KOPT-K1 (cell line): ENCODE measurements around the gene HAUS7.

ENCODE experiments used
- H3K27ac ChIP-seq: fragments of 200-600 bp; sonication (generic); 2 replicates; pipeline ENCODE4 v1.5.1; 2016; ENCODE audit warnings: antibody characterized with exemption, mild to moderate bottlenecking, low read depth, low read length; ENCODE audit not compliant: poor library complexity, severe bottlenecking
- H3K36me3 ChIP-seq: fragments of 200-600 bp; sonication (generic); 2 replicates; pipeline ENCODE4 v1.5.1; 2017; ENCODE audit warnings: antibody characterized with exemption, mild to moderate bottlenecking, low read length, moderate library complexity; ENCODE audit not compliant: insufficient read depth
- H3K9me3 ChIP-seq: fragments of 200-600 bp; sonication (generic); 2 replicates; pipeline ENCODE4 v1.5.1; 2017; ENCODE audit warnings: antibody characterized with exemption, low read length, mild to moderate bottlenecking; ENCODE audit not compliant: insufficient read depth, poor library complexity, severe bottlenecking

HAUS7 gene

DNA sequence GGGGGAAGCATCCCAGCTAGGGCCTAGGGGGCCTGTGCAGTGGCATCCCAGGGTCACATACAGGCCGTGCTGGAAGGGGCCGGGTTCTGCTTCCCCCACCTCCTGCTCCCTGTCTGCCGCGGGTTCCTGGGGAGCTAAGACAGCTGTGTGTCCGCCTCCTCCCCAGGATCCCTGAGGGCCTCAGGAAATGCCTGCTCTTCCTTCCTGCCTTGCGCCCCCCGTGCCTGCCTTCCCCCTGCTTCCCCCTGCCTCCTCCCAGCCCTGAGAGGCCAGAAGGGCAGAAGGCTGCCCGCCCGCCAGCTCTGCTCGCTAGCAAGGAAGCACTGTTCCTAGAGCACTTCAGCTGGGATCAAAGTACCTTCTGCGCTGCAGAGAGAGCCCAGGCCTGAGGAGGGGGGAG lies 21.5 kb upstream of the HAUS7 start:
- Histone ChIP-seq H3K27ac (no peak overlapping the region), H3K9me3 (no peaks in the 10 kb centered on the region), H3K36me3 (no peaks in the 10 kb centered on the region)

DNA sequence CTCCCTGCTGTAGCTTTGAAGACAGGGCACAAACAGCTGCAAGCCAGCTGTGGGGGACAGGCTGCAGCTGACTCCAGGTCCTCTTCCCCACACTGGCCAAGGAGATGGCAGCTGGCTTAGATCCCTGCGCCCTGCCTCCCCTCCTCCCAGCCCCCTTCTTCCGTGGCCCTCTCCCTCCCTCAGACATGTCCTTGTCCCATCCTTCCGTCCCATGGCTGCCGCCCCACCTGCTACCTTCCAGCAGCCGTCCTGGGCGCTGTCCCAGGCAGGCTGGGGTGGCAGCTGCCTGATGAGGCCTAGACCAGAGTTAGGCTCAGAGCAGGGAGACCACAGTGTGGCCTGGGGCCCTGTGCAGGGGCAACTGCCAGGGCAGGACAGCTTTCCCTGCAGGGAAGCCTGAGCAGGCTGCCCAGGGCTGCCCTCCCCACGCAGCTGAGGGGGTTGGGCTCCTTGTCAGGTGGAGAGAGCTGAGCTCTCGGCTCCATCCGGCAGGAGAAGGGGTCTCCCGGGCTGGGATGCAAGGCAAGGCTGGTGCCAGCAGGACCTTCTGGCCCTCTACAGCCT lies 21.1 kb upstream of the HAUS7 start:
- Histone ChIP-seq H3K9me3 (no peaks in the 10 kb centered on the region), H3K36me3 (no peaks in the 10 kb centered on the region), H3K27ac (no peak overlapping the region)

DNA sequence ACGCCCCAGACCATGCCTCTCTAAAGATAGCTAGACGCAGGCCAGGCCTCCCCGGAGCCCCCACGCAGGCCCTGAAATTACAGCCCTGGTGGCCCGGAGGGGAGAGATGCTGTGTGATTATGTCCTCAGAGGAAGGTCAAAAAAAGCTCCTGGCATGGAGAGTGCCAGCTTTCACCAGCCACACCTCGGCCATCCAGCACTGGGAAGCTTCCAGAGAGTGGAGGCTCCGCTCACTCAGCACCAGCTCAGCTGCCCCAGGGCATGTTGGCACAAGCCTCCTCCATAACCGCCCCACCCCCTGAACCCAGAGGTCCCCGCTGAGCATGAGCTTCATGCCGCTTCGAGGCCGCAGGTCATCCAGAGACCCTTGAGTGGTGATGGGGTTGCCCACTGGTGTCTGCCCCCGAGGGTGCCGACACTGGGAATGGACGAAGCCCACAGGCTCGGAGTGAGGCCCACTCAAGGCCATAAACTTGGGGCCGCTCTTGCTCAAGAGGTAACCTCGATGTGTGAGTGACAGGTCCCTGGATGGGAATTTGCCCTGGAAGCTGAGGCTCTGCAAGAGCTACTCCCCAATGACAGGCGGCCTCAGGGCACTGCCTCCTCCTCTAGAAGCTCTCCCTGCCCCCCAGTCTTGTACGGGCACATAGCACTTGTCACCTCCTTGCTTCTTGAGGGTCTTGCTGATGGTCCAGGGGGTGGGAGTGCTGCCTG lies 20.0 kb upstream of the HAUS7 start:
- no peaks in the 10 kb centered on the region for H3K36me3 ChIP-seq
- no peak overlapping the region for H3K27ac ChIP-seq
- no peaks in the 10 kb centered on the region for H3K9me3 ChIP-seq

DNA sequence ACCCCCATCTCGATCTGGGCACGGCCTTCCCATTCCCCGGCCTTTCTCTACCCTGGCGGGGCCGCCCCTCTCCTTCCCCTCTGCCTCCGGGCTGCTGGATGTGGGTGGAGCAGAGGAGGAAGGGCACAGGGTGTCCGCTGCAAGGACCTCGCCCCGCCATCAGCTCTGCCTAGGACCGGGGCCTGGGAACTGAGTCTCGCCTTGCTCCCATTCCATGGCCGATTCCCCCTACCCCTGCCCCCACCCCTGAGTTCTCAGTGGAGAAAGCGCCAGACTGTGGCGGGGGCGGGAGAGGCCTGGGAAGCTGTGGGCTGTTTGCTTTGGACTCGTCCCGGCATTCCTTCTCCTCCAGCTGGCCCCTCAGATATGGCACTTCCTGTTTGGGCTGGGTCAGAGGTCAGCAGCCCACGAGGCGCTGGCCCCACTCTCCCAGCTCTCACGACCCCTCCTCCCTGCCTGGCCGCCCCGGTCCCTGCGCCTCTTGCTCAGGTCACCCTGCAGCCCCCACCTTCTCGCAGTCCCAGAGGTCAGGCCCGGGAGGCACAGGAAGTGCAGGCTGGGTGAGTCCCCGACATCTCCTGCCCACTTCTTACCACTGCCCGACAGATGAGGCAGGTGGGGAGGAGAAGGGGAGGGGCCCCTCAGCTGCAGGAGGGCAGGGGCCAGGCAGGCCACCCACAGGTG lies 18.0 kb upstream of the HAUS7 start:
- H3K9me3 ChIP-seq = no peaks in the 10 kb centered on the region
- no peaks in the 10 kb centered on the region for H3K36me3 ChIP-seq
- H3K27ac ChIP-seq = no peak overlapping the region

DNA sequence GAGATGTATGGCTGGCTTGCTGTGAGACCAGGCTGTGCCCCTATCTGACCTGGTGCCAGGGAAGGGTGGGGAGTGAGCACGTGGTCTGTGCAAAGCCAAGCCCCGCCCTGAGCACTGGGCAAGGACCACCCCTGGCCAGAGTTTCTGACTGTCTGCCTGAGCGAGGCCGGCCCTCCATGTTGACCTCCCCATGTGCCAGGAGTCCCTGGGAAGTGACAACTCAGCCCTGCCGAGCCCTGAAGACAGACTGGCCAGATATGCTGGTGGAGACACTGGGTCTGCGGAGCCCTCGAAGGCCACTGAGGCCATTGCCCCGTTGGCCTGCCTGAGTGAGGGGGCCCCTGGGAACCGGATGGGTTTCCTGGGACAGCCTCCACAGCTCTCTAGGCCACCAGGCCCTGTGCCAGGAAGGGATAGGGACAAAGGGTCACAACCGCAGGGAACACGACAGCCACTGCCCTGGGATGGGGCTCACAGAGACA lies 17.3 kb upstream of the HAUS7 start:
- Histone ChIP-seq H3K36me3 (no peaks in the 10 kb centered on the region), H3K27ac (no peak overlapping the region), H3K9me3 (no peaks in the 10 kb centered on the region)

DNA sequence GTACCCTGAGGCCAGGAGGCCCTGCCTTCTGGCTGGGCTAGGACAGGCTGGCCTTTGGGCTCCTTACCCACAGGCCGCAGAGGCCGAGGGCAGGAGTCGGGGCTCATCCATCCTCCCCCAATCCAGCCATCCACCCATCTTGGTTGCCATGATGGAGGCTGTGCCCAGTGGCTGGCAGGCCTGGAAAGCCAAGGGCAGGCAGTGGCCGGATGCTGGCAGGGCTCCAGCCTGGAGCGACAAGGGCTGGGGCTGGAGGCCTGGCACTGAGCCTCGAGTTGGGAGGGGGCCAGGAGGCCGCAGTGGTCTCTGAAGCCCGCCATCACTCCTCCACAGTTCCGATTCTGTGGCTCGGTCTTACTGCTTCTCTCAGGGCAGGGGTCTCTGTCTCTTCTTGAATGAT lies 15.8 kb upstream of the HAUS7 start:
- Histone ChIP-seq H3K9me3 (no peaks in the 10 kb centered on the region), H3K36me3 (no peaks in the 10 kb centered on the region), H3K27ac (no peak overlapping the region)

DNA sequence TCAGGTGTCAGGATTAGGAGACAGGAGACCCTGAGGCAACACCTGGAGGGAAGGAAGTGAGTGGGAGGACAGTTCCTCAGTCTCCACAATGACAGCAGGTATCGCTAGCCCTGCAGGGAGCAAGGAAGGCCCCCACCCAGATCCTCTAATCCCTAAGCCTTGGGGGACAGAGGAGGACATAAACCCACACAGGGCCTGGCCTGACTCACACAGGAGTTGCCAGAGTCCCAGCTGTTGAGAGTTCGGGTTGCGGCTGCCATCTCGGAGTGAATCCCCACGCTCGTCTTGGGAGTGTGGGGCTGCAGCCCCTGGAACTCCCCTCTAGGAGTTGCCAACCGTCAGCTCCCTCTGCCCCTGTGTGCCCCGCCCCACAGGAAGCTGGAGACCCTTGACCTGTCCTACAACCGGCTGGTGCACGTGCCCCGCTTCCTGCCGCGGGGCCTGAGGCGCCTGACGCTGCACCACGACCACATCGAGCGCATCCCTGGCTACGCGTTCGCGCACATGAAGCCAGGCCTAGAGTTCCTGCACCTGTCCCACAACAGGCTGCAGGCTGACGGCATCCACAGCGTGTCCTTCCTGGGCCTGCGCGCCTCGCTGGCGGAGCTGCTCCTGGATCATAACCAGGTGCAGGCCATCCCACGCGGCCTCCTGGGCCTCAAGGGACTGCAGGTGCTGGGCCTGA lies 15.2 kb upstream of the HAUS7 start:
- Histone ChIP-seq H3K36me3 (no peaks in the 10 kb centered on the region), H3K9me3 (no peaks in the 10 kb centered on the region), H3K27ac (no peak overlapping the region)

DNA sequence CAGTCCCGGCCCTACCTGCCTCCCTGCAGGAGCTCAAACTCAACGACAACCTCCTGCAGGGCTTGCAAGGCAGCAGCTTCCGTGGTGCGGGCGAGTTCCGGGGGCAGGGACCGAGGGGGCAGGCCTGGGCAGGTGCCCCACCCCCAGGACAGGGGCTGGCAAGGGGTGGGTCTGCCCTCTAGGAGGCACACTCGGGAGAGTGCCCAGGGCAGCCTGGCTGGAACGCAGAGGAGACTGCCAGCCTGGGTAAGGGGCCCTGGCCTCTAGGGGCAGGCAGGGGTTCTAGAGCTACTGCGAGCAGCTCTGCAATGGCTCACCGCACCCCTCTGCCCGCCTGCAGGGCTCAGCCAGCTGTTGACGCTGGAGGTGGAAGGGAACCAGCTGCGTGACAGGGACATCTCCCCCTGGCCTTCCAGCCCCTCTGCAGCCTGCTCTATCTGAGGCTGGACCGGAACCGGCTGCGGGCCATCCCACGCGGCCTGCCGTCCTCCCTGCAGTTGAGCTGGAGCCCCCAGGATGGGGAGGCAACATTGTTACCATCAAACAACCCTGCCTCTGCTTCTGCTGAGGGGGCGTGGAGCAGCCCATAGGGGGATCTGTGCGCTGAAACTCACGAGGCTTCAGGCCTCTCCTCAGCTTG lies 12.1 kb upstream of the HAUS7 start:
- H3K27ac ChIP-seq = no peak overlapping the region
- H3K36me3 ChIP-seq = no peaks in the 10 kb centered on the region
- H3K9me3 ChIP-seq = no peaks in the 10 kb centered on the region

DNA sequence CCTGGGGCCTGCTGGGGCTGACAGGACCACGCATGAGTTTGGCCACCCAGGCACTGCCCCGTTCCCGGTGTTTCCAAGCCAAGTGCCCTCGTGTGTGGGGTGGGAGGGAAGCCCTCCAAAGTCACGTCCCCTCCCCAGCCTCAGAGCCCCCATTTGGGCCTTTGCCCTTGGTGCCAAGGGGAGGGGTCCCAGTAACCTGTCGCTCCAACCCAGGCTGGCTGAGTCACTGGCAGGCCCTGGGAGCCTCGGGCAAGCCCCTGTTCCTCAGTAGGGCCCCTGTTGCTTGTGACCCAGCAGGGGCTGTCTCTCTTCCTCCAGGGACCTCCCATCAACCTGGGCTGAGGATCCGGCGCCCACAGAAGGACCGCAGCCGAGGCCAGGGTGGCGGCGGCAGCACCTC lies 10.7 kb upstream of the HAUS7 start:
- H3K27ac ChIP-seq = no peak overlapping the region
- no peaks in the 10 kb centered on the region for H3K9me3 ChIP-seq
- no peaks in the 10 kb centered on the region for H3K36me3 ChIP-seq

DNA sequence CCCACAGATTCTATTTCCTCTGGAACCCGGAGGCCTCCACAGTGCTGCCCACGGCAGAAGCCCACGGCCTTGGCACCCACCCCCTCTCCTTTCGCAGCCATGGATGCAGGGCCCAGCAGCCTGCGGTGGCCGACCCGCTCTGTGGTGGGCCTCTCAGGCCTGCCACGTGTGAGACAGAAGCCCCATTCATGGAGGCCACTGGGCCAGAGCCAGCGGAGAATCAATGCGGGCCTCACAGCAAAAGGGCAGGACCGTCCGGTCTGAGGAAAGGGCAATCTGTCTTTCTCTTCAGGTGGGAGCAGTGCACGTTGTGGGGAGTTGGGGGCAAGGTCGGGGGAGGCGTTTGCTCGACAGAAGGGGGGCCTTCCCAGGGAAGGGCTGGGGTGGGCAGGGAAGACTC lies 8.4 kb upstream of the HAUS7 start:
- Histone ChIP-seq H3K9me3 (no peaks in the 10 kb centered on the region), H3K27ac (no peak overlapping the region), H3K36me3 (no peaks in the 10 kb centered on the region)

DNA sequence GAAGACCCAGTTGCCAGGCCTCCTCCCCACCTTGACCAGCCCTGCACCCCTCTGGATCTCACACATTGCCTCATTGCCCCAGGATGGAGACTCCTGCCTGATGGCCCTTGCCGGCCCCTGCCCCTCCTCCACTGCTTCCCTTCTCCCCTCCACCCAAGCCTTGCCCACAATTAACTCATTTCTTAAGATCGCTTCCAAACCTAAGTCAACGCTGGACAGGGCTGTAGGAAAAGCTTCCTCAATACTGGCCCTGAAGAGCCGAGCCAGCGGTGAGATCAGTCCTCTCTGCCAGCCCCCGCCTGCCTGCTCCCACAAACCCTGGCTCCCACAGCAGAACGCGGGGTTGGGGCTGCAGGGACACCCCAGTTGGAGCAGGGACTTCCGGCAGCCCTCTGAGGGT lies 7.5 kb upstream of the HAUS7 start:
- H3K27ac ChIP-seq = no peak overlapping the region
- H3K36me3 ChIP-seq = no peaks in the 10 kb centered on the region

DNA sequence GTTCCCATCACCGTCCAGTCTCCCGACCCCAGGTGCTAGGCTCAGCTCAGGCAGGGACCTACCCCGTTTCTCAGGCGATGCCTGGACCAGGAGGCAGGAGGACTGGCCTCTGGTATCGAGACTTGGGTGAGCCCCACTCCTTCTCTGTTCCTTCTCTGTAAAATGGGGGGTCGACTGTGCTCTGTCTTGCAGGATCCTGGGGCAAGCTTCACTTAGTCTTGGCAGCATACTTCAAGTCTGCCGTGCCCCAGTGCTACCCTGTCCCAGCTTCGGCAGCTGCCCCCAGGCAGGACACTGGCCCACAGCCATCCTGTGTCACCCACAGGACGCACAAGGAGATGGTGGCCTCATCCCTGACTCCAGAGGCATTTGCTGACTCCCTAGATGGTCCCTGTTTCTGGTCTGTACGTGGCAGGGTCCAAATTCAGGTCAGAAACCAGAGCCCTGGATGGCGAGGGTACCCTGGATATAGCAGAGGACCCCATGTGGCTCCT lies 7.0 kb upstream of the HAUS7 start:
- H3K27ac ChIP-seq = no peak overlapping the region
- H3K36me3 ChIP-seq = no peaks in the 10 kb centered on the region
- H3K9me3 ChIP-seq = no peaks in the 10 kb centered on the region

More for the DNA sequence above, 7.5 kb upstream of the HAUS7 start:
- no peaks in the 10 kb centered on the region for H3K9me3 ChIP-seq

DNA sequence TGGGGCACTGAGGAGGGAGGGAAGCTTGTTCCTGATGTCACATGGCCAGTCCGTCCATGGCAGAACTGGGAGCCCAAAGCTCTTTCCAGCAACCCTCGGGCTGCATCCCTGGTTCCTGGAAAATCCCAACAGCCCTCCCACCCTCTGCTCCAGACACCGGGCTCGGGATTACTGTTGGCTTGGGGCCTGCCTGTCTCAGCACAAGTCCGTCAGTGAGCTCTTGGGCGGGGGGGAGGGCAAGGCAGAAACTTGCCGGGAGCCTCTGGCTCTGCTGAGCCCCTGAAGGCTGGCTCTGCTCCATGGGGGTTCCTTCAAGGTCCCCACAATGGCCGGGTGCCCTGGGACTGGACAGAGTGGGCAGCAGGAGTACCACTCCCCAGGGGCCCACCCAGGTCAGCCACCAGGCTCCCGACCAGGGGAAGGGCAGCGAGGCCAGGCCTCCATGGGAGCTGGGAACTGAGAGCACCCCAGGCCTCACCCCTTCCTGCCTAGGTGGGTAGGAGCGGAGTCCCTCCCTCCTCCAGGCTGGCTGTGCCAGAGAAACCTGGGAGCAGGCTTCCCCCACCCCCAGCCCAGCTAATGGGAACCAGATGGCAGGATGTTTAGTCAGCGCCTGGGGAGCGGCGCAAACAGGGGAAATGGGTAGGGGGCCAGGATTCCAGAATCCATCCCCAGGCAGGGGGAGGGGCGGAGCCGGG lies 6.4 kb upstream of the HAUS7 start:
- no peak overlapping the region for H3K27ac ChIP-seq
- no peaks in the 10 kb centered on the region for H3K36me3 ChIP-seq
- no peaks in the 10 kb centered on the region for H3K9me3 ChIP-seq

DNA sequence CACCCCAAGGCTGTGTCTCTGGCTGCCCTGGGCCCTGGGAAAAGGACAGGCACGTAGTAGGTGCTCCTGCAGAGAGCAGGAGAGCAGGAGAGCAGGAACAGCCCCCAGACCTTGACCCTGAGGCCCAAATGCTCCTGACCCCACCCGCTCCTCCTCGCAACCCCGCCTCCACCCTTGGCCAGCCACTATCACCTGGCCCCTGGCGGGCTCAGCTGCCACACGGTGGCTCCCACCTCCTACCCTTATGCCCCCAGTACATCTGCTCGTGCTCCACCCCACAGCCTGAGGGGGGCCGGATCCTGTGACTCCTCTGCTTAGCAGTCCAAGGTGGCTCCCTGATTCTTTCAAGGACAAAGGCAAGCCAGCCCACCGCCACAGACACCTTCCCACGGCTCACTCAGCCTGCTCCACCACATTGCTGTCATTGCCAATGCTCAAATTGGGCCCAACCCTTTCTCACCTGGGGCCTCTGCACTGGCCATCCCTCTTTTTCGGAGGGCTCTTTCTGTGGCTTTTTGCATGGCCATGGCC lies 5.4 kb upstream of the HAUS7 start:
- Histone ChIP-seq H3K9me3 (no peaks in the 10 kb centered on the region), H3K27ac (no peak overlapping the region), H3K36me3 (no peaks in the 10 kb centered on the region)
